Measurements from ENCODE around the gene CASP7.
"Not testable (repeated sequence)": the region's sequence is repeated elsewhere in the genome, so short reads cannot be mapped to it uniquely, and the experiment has no call there.

CASP7 gene

GRCh38 chr10:113679463-113680189 is at the start of gene CASP7:
TSS of gene CASP7 (plus strand) at chr10:113679912. CDS start at chr10:113697494, 17,582 bp downstream.
- peak; percentile 84 to 88 for DNase-seq

- DNase-seq: no peak
Observed at GRCh38 chr10:113630929-113631533, 48.7 kb upstream of the CASP7 start.

GRCh38 chr10:113631684-113632367 is 47.9 kb upstream of the CASP7 start:
- no peak for DNase-seq

GRCh38 chr10:113639966-113640365 is 39.7 kb upstream of the CASP7 start:
- DNase-seq: no peak

- no peak for DNase-seq
Observed at GRCh38 chr10:113641702-113642101, 38.0 kb upstream of the CASP7 start.

GRCh38 chr10:113643183-113643582 is 36.5 kb upstream of the CASP7 start:
- DNase-seq: no peak

GRCh38 chr10:113644185-113645120 is 35.3 kb upstream of the CASP7 start:
- no peak for DNase-seq

- no peak for DNase-seq
Observed at GRCh38 chr10:113646336-113647201, 33.1 kb upstream of the CASP7 start.

- DNase-seq: no peak
Observed at GRCh38 chr10:113647812-113648211, 31.9 kb upstream of the CASP7 start.

- no peak for DNase-seq
Observed at GRCh38 chr10:113648478-113648877, 31.2 kb upstream of the CASP7 start.

GRCh38 chr10:113650172-113650571 is 29.5 kb upstream of the CASP7 start:
- DNase-seq: no peak

GRCh38 chr10:113651021-113651420 is 28.7 kb upstream of the CASP7 start:
- no peak for DNase-seq

GRCh38 chr10:113651898-113652297 is 27.8 kb upstream of the CASP7 start:
- DNase-seq: no peak

GRCh38 chr10:113652456-113652855 is 27.3 kb upstream of the CASP7 start:
- not testable (repeated sequence) for DNase-seq

GRCh38 chr10:113656896-113657295 is 22.8 kb upstream of the CASP7 start:
- DNase-seq: no peak

GRCh38 chr10:113657544-113657943 is 22.2 kb upstream of the CASP7 start:
- DNase-seq: no peak

GRCh38 chr10:113661332-113661731 is 18.4 kb upstream of the CASP7 start:
- no peak for DNase-seq

- DNase-seq: no peak
Observed at GRCh38 chr10:113663142-113663541, 16.6 kb upstream of the CASP7 start.

- no peak for DNase-seq
Observed at GRCh38 chr10:113663908-113664307, 15.8 kb upstream of the CASP7 start, which contains the start of gene NRAP. TSS of gene NRAP (minus strand) at chr10:113664041. CDS start at chr10:113663882, 159 bp downstream.

GRCh38 chr10:113665352-113665751 is 14.4 kb upstream of the CASP7 start:
- no peak for DNase-seq

GRCh38 chr10:113665806-113666354 is 13.8 kb upstream of the CASP7 start:
- no peak for DNase-seq
